ENCODE data around the gene RANBP10.
A peak's percentile ranks its signal among the peaks of the same experiment; 100 is the strongest.
"Not testable (repeated sequence)": the region's sequence is repeated elsewhere in the genome, so short reads cannot be mapped to it uniquely, and the experiment has no call there.

The RANBP10 gene

GRCh38 chr16:67707790-67708189, 98.6 kb downstream of the RANBP10 start:
- DNase-seq = no peak

GRCh38 chr16:67707210-67707609, 99.2 kb downstream of the RANBP10 start:
- DNase-seq = no peak

DNA sequence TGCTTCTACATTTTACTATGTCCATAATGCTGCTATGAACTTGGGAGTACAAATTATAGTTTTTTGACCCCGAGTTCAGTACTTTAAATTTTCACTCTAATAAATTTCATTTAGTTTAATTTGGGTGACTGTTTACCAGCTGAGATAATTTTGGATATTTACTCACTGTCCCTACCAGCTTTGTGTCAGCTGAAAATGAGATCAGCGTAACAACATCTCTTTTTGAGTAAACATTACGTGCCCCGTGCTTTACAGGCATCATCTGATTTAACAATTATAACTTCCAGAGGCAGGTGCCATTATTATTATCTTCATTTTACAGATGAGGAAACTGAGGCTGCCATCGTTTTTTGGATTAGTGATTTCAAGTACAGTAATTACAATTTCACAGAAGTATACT, 102.2 kb downstream of the RANBP10 start:
- no peak for DNase-seq

DNA sequence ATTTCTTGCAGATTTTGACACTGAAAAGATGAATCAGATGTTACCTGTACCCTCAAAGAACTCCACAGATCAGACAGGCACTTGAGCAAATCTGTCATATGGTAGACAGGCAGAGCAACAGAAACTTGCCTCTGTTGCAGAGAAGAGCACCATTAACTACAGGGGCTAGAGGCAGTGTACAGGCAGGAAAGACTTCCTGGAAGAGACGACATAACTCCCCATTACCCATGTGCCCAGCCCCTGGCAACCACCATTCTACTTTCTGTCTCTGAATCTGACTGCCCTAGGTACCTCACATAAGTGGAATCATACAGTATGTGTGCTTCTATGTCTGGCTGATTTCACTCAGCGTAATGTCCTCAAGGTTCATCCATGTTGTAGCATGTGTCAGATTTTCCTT, 102.7 kb downstream of the RANBP10 start:
- DNase-seq = no peak

DNA sequence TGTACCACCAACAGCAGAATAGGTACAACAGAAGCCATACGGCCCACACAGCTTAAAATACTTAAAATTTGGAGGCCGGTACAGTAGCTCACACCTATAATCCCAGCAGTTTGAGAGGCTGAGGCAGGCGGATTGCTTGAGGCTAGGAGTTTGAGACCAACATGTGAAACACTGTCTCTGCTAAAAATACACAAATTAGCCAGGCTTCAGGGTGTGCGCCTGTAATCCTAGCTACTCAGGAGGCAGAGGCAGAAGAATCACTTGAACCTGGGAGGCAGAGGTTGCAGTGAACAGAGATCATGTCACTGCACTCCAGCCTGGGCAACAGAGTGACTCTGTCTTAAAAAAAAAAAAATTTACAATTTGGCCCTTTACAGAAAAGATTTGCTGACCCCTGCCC, 104.2 kb downstream of the RANBP10 start:
- no peak for DNase-seq

DNA sequence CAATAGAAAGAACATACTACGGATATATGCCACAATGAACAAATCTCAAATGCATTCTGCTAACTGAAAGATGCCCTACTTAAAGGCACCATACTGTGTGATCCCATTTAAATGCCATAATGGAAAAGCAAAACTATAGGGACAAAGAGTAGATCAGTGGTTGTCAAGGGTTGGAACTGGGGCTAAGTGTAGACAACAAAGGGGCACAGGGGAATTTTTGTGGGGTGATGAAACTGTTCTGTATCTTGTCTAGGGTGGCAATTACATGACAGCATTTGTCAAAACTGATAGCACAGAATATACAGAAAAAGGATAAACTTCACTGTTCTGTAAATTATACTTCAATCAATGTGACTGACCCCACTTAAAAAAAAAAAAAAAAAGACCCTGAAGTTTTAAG, 104.9 kb downstream of the RANBP10 start:
- DNase-seq = no peak

- no peak for DNase-seq
These were observed 107.1 kb downstream of the RANBP10 start for GRCh38 chr16:67699265-67699664.

DNA sequence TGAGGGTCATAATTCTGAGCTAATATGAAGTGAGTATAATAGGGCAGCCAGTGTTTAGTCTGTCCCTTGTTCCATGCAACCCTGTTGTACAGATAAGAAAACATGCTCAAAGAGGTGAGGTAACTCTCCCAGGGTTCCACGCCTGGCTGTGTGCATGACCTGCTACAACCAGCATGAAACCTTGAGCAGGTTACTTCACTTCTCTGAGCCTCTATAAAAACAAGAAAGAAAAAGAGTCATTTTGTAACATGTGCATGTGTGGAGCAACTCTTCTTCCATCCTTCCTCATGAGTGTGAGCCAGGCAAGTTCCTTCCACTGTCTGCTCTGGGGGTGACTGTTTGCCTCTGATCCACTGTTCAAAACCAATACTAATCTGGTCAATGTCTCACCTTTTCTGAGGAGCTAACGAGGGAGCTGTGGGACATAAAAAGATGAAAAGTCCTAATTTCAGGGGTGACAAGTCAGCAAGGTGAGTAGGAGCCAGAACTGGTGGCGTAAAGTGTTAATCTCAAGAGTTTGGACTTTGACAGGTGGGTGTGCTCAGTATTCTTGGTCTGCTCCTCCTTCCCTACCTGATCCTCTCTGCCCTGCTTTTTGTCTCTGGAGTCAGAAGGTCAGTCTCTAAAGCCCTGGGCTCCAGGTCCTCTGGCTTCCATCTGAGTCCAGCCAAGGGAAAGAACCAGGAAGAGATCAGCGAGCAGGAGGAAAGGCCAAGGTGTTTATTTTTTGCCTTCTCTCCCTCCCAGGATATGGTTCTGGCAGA, 108.8 kb downstream of the RANBP10 start:
- no peak for DNase-seq

DNA sequence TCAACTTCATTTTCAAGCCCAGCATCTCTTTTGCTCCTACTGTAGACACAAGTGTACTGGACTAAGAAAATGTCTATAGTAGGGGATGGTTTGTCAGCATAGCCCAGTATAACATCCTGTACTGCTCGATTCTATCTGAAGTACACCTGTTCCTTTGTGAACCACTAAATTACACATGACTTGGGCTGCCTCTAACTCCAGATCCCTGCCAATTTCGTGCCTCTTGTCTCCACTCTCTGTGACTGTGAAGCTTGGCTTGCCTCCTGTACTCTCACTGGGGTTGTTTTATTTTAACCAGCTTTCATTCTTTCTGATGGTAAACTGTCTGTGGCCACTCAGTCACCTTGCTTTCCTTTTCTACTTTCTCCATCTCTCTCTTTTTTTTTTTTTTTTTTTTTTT, 111.7 kb downstream of the RANBP10 start:
- no peak for DNase-seq

- DNase-seq = not testable (repeated sequence)
These were observed 112.7 kb downstream of the RANBP10 start for GRCh38 chr16:67693517-67694285.

DNA sequence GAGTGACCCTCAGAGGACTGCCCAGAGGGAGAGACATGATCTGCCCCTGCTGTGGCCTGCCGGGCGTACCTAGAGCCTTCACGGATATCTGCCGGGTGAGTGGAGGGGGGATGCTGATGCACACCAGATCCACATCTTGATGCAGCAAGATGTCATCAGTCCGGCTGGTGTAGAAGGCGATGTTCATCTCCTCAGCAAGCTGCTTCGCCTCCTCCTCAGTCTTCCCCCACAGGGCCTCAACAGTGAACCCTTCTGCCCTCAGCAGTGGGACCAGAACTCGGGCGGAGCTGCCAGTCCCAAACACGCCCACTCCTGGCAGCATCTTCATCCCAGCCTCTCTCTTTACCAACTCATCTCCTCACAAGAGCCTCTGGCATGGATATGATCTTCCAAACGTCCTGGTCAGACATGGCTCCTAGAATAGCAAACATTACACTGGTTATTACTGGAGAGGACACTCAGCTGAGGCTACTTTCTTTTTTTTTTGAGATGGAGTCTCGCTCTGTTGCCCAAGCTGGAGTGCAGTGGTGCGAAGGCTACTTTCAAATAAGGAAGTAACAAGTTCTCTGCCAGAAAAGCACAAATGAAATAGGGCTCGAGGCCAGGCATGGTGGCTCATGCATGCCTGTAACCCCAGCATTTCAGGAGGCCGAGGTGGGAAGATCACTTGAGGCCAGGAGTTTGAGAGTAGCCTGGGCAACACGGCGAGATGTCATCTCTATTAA, 120.8 kb downstream of the RANBP10 start:
- DNase-seq = no peak

GRCh38 chr16:67683767-67684166, 122.6 kb downstream of the RANBP10 start:
- DNase-seq = no peak

DNA sequence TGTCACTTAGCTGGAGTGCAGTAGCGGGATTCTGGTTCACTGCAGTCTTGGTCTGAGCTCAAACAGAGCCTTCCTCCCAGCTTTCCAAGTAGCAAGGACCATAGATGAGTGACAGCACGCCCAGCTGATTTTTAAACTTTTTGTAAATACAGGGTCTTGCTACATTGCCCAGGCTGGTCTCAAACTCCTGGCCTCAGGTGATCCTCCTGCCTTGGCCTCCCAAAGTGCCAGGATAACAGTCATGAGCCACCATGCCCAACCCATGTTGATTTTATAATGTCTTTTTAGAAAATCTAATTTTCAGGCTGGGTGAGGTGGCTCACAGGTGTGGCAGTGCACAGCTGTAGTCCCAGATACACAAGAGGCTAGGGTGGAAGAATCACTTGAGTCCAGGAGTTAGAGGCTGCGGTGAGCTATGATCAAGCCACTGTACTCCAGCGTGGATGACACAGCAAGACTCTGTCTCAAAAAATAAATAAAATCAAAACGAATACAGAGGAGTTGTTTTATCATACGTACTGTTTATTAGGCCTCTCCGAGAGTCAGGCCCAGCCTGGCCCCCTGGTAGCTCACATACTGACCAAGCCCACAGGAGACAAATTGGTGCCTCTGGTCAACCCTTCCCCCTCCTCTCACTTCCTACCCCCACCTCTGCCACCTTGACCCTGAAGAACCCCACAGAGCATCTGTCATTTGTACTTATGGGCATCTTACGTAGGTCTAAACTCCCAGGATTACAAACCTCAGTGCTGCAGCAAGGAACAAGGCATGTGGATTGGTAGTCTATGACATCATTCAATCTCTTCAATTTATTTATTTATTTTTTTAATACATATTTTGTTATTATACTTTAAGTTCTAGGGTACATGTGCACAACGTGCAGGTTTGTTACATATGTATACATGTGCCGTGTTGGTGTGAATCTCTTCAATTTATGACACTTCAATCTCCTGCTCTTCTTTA, 126.1 kb downstream of the RANBP10 start:
- DNase-seq = no peak

DNA sequence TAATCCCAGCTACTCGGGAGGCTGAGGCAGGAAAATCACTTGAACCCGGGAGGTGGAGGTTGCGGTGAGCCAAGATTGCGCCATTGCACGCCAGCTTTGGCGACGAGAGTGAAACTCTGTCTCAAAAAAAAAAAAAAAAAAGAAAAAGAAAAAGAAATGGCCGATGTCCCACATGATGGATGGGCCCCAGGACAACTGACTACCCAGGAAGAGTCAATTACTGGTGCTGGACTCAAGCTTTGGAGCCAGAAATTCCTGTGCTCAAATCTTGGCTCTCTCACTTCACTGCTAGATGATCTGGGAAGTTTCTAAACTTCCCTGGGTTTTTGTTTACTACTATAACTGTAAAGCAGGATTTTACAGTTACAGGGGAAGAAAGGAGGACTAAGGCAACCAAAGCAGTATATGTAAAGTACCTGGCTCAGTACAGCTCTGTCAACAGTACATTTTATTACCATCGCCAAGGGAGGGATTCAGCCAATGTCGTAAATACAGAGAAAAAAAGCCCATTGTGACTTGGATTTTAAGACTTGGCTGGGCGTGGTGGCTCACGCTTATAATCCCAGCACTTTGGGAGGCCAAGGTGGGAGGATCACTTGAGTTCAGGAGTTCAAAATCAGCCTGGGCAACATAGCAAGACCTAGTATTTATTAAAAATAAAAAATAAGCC, 127.9 kb downstream of the RANBP10 start:
- no peak for DNase-seq

- no peak for DNase-seq
These were observed 128.6 kb downstream of the RANBP10 start for GRCh38 chr16:67677712-67678111.

- DNase-seq = no peak
These were observed 129.4 kb downstream of the RANBP10 start for GRCh38 chr16:67676939-67677338.

- no peak for DNase-seq
These were observed 129.8 kb downstream of the RANBP10 start for GRCh38 chr16:67676516-67676915.

- DNase-seq = no peak
These were observed 130.4 kb downstream of the RANBP10 start for GRCh38 chr16:67675999-67676398.

DNA sequence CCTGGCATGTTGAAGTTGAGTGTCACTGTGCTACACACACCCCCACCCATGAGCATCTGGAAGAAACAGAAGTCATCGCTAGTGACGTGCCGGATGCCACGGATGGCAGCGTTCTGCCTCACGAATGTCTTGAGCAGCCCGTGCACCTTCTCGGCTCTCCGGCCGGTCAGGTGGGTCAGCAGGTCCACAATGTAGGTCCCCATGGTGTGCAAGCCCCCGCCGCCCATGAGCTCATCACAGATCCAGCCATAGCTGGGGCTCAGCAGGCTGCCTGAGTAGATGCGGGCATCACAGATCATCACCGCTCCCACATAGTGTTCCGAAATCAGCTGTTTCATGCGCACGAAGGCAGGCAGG, 130.8 kb downstream of the RANBP10 start:
- DNase-seq = no peak

- DNase-seq = peak; percentile 52
These were observed 131.3 kb downstream of the RANBP10 start for GRCh38 chr16:67674851-67675578.

Measured in NCI-H510A (cell line).